SH-SY5Y (cell line): ENCODE results near the gene TMEM248.
"Not testable (repeated sequence)": the region's sequence is repeated elsewhere in the genome, so short reads cannot be mapped to it uniquely, and the experiment has no call there.

ENCODE experiments used
- GATA2 ChIP-seq: IDR thresholded peaks from 2 replicates; pipeline ENCODE4 v1.6.1; 2011; ENCODE audit warnings: mild to moderate bottlenecking, low read depth, low read length
- GATA3 ChIP-seq: IDR thresholded peaks from 2 replicates; pipeline ENCODE4 v1.6.1; 2011; ENCODE audit warnings: low read depth, mild to moderate bottlenecking, low read length, moderate library complexity

GRCh38 chr7:66996444-66997191 is 75.6 kb downstream of the TMEM248 start, which contains the start of gene TYW1:
- not testable (repeated sequence) for TF ChIP-seq GATA2, GATA3
